H1 (cell line): Measurements from ENCODE around the gene GTPBP6. TPM values are rescaled to one million over a fixed set of nuclear protein-coding genes. Genes with fewer than 3 reads are reported as not detected.
A peak's percentile ranks its signal among the peaks of the same experiment; 100 is the strongest.

Source experiments
- CTCF ChIA-PET: fragments of 300-600 bp; sonication (Branson Sonifier 250); formaldehyde crosslinking; loops from one replicate; lab custom pipeline; 2021; ENCODE audit not compliant: partially characterized antibody; lab: Charles Lee
- POLR2A ChIA-PET: fragments of 300-600 bp; sonication (Branson Sonifier 250); formaldehyde crosslinking; loops from one replicate; lab custom pipeline; 2021; ENCODE audit warnings: inconsistent platforms; ENCODE audit not compliant: partially characterized antibody; lab: Charles Lee
- DNase-seq, 2 experiments: peaks; one replicate each; pipeline versions ENCODE4 v3.0.0 to v3.0.0-alpha.2; 2010 to 2022; ENCODE audit warnings: low spot score in 2 of 2, low read depth in 1 of 2, mixed read lengths in 1 of 2
- FAIRE-seq: peaks from 2 replicates; lab custom pipeline; 2011; peaks lifted over from hg19 to GRCh38; lab: Jason Lieb, UNC
- H2AFZ ChIP-seq: 2 replicates; pipeline ENCODE4 v1.8.1; 2012; ENCODE audit warnings: low read length, inconsistent platforms
- H2AK5ac ChIP-seq: 2 replicates; pipeline ENCODE4 v1.6.1; 2013; ENCODE audit warnings: low read depth, low read length
- H2BK120ac ChIP-seq: replicated peaks from 2 replicates; pipeline ENCODE3; 2013; ENCODE audit warnings: low read depth, low read length, inconsistent platforms
- H2BK12ac ChIP-seq: 2 replicates; pipeline ENCODE4 v1.6.1; 2013; ENCODE audit warnings: low read depth, low read length
- H2BK15ac ChIP-seq: 2 replicates; pipeline ENCODE4 v1.6.1; 2013; ENCODE audit warnings: low read length
- H2BK20ac ChIP-seq: 2 replicates; pipeline ENCODE4 v1.6.1; 2013; ENCODE audit warnings: low read length
- H2BK5ac ChIP-seq: 2 replicates; pipeline ENCODE4 v1.6.1; 2013; ENCODE audit warnings: low read depth, low read length
- H3K14ac ChIP-seq: 2 replicates; pipeline ENCODE4 v1.6.1; 2013; ENCODE audit warnings: inconsistent platforms; ENCODE audit not compliant: insufficient read length
- H3K18ac ChIP-seq: 2 replicates; pipeline ENCODE4 v1.6.1; 2013; ENCODE audit warnings: low read length; ENCODE audit errors: extremely low read depth
- H3K23ac ChIP-seq: 2 replicates; pipeline ENCODE4 v1.6.1; 2013; ENCODE audit warnings: inconsistent platforms; ENCODE audit not compliant: insufficient read length
- H3K23me2 ChIP-seq: 2 replicates; pipeline ENCODE4 v1.6.1; 2013; ENCODE audit warnings: low read depth, low read length
- H3K27ac ChIP-seq: 2 replicates; pipeline ENCODE4 v1.6.1; 2011; ENCODE audit warnings: low read depth, low read length, inconsistent platforms
- H3K27me3 ChIP-seq, 4 experiments: replicated peaks in 1 of 4; 1 replicate in 1 of 4; 2 replicates in 3 of 4; pipeline versions ENCODE4 v1.6.1 to v1.8.1; 2011 to 2013; ENCODE audit warnings: low read length in 3 of 4, mild to moderate bottlenecking in 3 of 4, inconsistent platforms in 2 of 4, mixed read lengths in 2 of 4, moderate library complexity in 1 of 4; ENCODE audit not compliant: control insufficient read depth in 3 of 4, insufficient read depth in 3 of 4; ENCODE audit errors: extremely low read depth in 1 of 4
- H3K36me3 ChIP-seq, 4 experiments: 2 replicates each; pipeline versions ENCODE4 v1.6.1 to v1.8.1; 2011 to 2013; ENCODE audit warnings: mild to moderate bottlenecking in 4 of 4, low read length in 3 of 4, moderate library complexity in 2 of 4, control low read depth in 1 of 4, inconsistent platforms in 1 of 4; ENCODE audit not compliant: insufficient read depth in 4 of 4, control insufficient read depth in 2 of 4
- H3K4ac ChIP-seq: replicated peaks from 2 replicates; pipeline ENCODE3; 2013; ENCODE audit warnings: low read length, low read depth, mixed read lengths, inconsistent platforms; ENCODE audit not compliant: insufficient read length
- H3K4me1 ChIP-seq, 4 experiments: replicated peaks in 1 of 4; 1 replicate in 1 of 4; 2 replicates in 3 of 4; pipeline versions ENCODE4 v1.6.1 to v1.8.1; 2011 to 2013; ENCODE audit warnings: low read length in 3 of 4, inconsistent platforms in 2 of 4, mixed read lengths in 1 of 4; ENCODE audit not compliant: insufficient read depth in 4 of 4, control insufficient read depth in 3 of 4
- H3K4me2 ChIP-seq, 2 experiments: 2 replicates each; pipeline versions ENCODE4 v1.6.1 to v1.8.1; 2011 to 2013; ENCODE audit warnings: low read depth in 2 of 2, low read length in 2 of 2, control low read depth in 1 of 2, inconsistent platforms in 1 of 2, mild to moderate bottlenecking in 1 of 2; ENCODE audit not compliant: insufficient read depth in 1 of 2
- H3K4me3 ChIP-seq, 4 experiments: fragments of 200-600, 300-600 bp in 1 of 4; sonication (generic), shearing (Covaris generic), sonication (Bioruptor Twin) in 1 of 4; 2 replicates each; pipeline versions ENCODE4 v1.5.1 to v1.8.1; 2011 to 2016; ENCODE audit warnings: low read length in 4 of 4, low read depth in 3 of 4, control low read depth in 2 of 4, inconsistent platforms in 2 of 4, mild to moderate bottlenecking in 2 of 4, mixed read lengths in 1 of 4, moderate library complexity in 1 of 4; ENCODE audit not compliant: insufficient read depth in 2 of 4; ENCODE audit errors: extremely low read depth in 1 of 4
- H3K56ac ChIP-seq: replicated peaks from 2 replicates; pipeline ENCODE3; 2013; ENCODE audit warnings: low read depth, mild to moderate bottlenecking, mixed read lengths, low read length, inconsistent platforms; ENCODE audit not compliant: insufficient read length
- H3K79me1 ChIP-seq: 2 replicates; pipeline ENCODE4 v1.6.1; 2013; ENCODE audit warnings: low read depth, low read length, control low read depth
- H3K79me2 ChIP-seq, 2 experiments: 2 replicates each; pipeline versions ENCODE4 v1.6.1 to v1.8.1; 2012 to 2013; ENCODE audit warnings: low read length in 2 of 2, mild to moderate bottlenecking in 2 of 2, inconsistent platforms in 1 of 2; ENCODE audit not compliant: insufficient read depth in 2 of 2, control insufficient read depth in 1 of 2
- H3K9ac ChIP-seq, 4 experiments: replicated peaks in 1 of 4; 1 replicate in 1 of 4; 2 replicates in 3 of 4; pipeline versions ENCODE4 v1.6.1 to v1.8.1; 2011 to 2013; ENCODE audit warnings: low read depth in 3 of 4, low read length in 3 of 4, control low read depth in 2 of 4, mild to moderate bottlenecking in 2 of 4, moderate library complexity in 2 of 4, inconsistent platforms in 1 of 4; ENCODE audit errors: extremely low read depth in 1 of 4
- H3K9me3 ChIP-seq, 2 experiments: 2 replicates each; pipeline versions ENCODE4 v1.6.1 to v1.8.1; 2012 to 2013; ENCODE audit warnings: mild to moderate bottlenecking in 2 of 2, moderate library complexity in 2 of 2, control low read depth in 1 of 2, inconsistent platforms in 1 of 2, low read depth in 1 of 2, low read length in 1 of 2, mixed read lengths in 1 of 2; ENCODE audit not compliant: insufficient read depth in 2 of 2
- H4K20me1 ChIP-seq, 2 experiments: replicated peaks in 1 of 2; 2 replicates each; pipeline versions ENCODE3 to v1.8.1; 2011 to 2013; ENCODE audit warnings: inconsistent platforms in 2 of 2, low read length in 2 of 2, mild to moderate bottlenecking in 1 of 2; ENCODE audit not compliant: insufficient read depth in 2 of 2, control insufficient read depth in 1 of 2
- H4K5ac ChIP-seq: 2 replicates; pipeline ENCODE4 v1.6.1; 2013; ENCODE audit warnings: low read length, low read depth, mixed read lengths, inconsistent platforms; ENCODE audit not compliant: insufficient read length
- H4K8ac ChIP-seq: 2 replicates; pipeline ENCODE4 v1.8.0; 2013; ENCODE audit warnings: mild to moderate bottlenecking, moderate library complexity, low read length, inconsistent platforms; ENCODE audit not compliant: insufficient read depth; ENCODE audit errors: extremely low read depth
- H4K91ac ChIP-seq: replicated peaks from 2 replicates; pipeline ENCODE3; 2013; ENCODE audit warnings: low read length, mixed read lengths, inconsistent platforms; ENCODE audit not compliant: insufficient read length
- KDM1A ChIP-seq: fragments of 200-600, 300-600 bp; sonication (generic); IDR thresholded peaks from 2 replicates; pipeline ENCODE4 v1.7.1; 2016; ENCODE audit warnings: mild to moderate bottlenecking, low read length, borderline replicate concordance
- WGBS, 2 experiments: shearing (Covaris generic) in 1 of 2; methylation state at CpG; one replicate each; pipeline versions ENCODE4 v1.1.6 to v1.1.7; 2013 to 2015; ENCODE audit warnings: low lambda C conversion rate in 2 of 2, mixed read lengths in 2 of 2, inconsistent platforms in 1 of 2, low coverage in 1 of 2, missing lambda C conversion rate in 1 of 2; ENCODE audit not compliant: insufficient replicate concordance in 2 of 2, insufficient coverage in 1 of 2, insufficient read length in 1 of 2; ENCODE audit errors: extremely low coverage in 1 of 2, missing lambda C conversion rate in 1 of 2; 5-methylcytosine and 5-hydroxymethylcytosine counted together
- polyA plus RNA-seq, 7 experiments: library from polyadenylated mRNA; depleted of rRNA in 3 of 7; stranded (reverse) in 5 of 7; unstranded in 2 of 7; fragments of >200 nt in 5 of 7; fragments of 200-250 nt in 2 of 7; gene quantifications; 1 replicate in 5 of 7; 2 replicates in 1 of 7; 4 replicates in 1 of 7; pipeline versions ENCODE4 v1.2.1 to v1.2.3, GENCODE V29; 2011 to 2013; ENCODE audit warnings: missing spikeins in 2 of 7, mixed read lengths in 2 of 7
- total RNA-seq: library from RNA; stranded (reverse); fragmentation: NEBNext Ultra II Directional; extraction: Animal tissue kit (Norgen Biotek cat#: 25700); gene quantifications from 2 replicates; pipeline ENCODE4 v1.2.1, GENCODE V29; 2021
- TF ChIP-seq, protein P1 (sequence below): IDR thresholded peaks from 2 replicates; pipeline ENCODE4 v1.6.1; 2012; ENCODE audit warnings: inconsistent platforms

Gene GTPBP6
- total and polyA plus RNA-seq, 2 of the 8 experiments (the other 6 are each of a cell fraction or from before 2014, with no cell fraction given) = 33.9 to 57.1 TPM

DNA sequence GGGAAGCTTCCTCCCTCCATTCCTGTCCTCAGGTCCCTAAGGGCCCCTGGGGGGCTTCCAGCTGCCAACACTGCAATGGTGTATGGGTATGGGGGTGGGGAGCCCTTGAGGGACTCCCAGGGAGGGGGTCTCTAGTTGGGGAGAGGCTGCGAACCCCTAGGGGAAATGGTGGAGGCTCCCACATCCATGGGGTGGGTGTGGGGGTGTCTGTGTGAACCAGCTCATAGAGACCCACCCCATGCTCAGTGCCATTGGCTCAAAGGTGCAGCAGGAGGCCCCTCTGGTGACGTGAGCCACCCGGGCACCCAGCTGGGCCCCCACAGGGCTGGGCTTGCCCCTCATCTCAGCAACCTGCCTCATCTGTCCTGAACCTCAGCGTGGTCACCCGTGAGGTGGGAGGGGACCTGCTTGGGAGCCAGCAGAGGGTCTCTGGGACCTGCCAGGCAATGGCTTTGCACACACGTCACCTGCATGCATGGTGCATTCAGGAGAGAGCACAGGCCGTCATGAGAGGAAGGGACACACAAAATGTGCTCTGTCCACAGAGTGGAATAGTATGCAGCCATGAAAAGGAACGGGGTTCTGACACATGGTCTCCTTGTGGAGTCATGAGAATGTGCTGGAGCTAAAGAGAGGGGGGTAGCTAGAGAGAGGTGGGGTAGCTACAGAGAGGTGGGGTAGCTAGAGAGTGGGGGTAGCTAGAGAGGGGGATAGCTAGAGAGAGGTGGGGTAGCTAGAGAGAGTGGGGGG, 60.1 kb downstream of the GTPBP6 start:
- ChIA-PET POLR2A (no interaction called here), CTCF (no interaction called here)
- H4K8ac ChIP-seq = no peak overlapping the region
- no peaks in the 10 kb centered on the region for H3K23me2 ChIP-seq
- H3K9me3 ChIP-seq = no peaks in the 10 kb centered on the region; a peak in 1 of 4 replicates
- FAIRE-seq = no peak
- no peak overlapping the region for H2BK20ac ChIP-seq
- H2BK120ac ChIP-seq = no peak overlapping the region
- H3K79me2 ChIP-seq = no peaks in the 10 kb centered on the region
- no peak overlapping the region for H4K91ac ChIP-seq
- DNase-seq = no peak
- H2AK5ac ChIP-seq = peak overlapping the region; percentile 53; the same call in 1 of the 2 replicates
- no peak overlapping the region for H3K4me3 ChIP-seq
- no peak overlapping the region for H2AFZ ChIP-seq
- no peak overlapping the region for H3K27ac ChIP-seq
- H3K9ac ChIP-seq = no peak overlapping the region
- no peak overlapping the region for H2BK15ac ChIP-seq
- H3K27me3 ChIP-seq = no peaks in the 10 kb centered on the region
- peaks cover 0 to 3% (median 0%) of the 10 kb centered on the region in 4 experiments; a peak in 2 of 7 replicates for H3K4me1 ChIP-seq
- H3K56ac ChIP-seq = no peak overlapping the region
- no peaks in the 10 kb centered on the region for H4K20me1 ChIP-seq
- no peak overlapping the region; the same call in 1 of the 2 replicates for H3K18ac ChIP-seq
- no peak overlapping the region for H3K14ac ChIP-seq
- H3K36me3 ChIP-seq = no peaks in the 10 kb centered on the region
- H3K4ac ChIP-seq = no peak overlapping the region
- 86% methylated on average over 7 of the region's 8 CpGs; no CpG with 5 or more reads in 1 of the 2 experiments for WGBS, 2 experiments
- no peak overlapping the region for H4K5ac ChIP-seq
- H2BK5ac ChIP-seq = no peak overlapping the region
- no peak overlapping the region for H3K23ac ChIP-seq
- no peak overlapping the region for H3K4me2 ChIP-seq
- no peaks in the 10 kb centered on the region for H3K79me1 ChIP-seq
- no peak overlapping the region for H2BK12ac ChIP-seq
- peak; percentile 68; the same call in 1 of the 2 replicates for TF ChIP-seq KDM1A
- TF ChIP-seq, protein P1, sequence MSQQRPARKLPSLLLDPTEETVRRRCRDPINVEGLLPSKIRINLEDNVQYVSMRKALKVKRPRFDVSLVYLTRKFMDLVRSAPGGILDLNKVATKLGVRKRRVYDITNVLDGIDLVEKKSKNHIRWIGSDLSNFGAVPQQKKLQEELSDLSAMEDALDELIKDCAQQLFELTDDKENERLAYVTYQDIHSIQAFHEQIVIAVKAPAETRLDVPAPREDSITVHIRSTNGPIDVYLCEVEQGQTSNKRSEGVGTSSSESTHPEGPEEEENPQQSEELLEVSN = no peak
